ENCODE data around the gene ZDHHC8.

The ZDHHC8 gene

DNA sequence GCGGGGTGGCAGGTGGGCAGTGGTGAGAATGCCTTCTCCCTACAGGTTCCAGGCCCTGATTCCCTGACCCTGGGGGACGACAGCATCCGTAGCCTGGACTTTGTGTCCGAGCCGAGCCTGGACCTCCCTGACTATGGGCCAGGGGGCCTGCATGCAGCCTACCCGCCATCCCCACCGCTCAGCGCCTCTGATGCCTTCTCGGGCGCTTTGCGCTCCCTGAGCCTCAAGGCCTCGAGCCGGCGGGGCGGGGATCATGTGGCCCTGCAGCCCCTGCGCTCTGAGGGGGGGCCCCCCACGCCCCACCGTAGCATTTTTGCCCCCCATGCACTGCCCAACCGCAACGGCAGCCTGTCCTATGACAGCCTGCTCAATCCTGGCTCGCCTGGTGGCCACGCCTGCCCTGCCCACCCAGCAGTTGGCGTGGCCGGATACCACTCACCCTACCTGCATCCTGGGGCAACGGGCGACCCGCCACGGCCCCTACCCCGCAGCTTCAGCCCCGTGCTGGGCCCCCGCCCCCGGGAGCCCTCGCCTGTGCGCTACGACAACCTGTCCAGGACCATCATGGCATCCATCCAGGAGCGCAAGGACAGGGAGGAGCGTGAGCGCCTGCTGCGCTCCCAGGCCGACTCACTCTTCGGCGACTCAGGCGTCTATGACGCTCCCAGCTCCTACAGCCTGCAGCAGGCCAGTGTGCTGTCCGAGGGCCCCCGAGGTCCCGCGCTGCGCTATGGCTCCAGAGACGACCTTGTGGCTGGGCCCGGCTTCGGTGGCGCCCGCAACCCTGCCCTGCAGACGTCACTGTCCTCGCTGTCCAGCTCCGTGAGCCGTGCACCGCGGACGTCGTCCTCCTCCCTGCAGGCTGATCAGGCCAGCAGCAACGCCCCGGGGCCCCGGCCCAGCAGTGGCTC, 11.4 kb downstream of the ZDHHC8 start:
- DNase-seq (ENCODE audit: low read depth in 2 of 3, low spot score in 2 of 3) = no peak

DNA sequence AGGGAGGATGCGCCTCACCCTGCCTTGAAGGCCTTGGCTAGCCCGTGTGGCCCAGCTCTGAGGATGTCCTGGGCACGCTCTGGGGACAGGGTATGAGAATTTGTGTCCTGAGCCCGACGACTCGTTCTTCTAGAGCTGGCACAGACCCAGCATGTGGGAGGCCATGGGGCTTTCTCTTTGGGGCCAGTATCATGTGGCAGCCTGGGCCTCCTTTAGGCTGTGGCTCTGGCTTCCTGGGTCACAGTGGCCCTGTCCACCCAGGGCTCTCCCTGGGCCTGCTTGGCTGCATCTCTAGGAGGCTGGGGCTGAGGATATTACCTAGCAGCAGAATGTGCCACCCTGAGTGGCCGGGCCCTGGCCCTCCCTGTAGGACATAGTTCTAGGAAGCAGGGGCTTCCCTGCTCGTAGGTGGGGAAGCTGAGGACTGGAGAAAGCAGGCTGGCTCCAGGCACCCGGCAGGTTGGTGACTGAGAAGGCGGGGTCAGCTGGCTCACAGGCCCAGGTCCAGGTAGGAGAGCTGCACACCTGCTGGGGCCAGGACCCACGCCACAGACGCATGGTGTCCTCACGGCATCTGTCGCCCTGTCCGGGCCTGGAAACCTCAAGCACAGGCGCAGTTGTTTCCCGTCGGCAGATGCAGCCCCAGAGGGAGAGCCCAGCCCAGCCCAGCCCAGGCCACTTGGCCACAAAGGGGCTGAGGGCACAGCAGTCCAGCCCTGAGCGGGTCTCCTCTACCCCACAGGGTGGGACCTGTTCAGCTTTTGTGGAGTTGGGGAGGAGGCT, 12.5 kb downstream of the ZDHHC8 start:
- no peak for DNase-seq (ENCODE audit: low read depth in 2 of 3, low spot score in 2 of 3)

DNA sequence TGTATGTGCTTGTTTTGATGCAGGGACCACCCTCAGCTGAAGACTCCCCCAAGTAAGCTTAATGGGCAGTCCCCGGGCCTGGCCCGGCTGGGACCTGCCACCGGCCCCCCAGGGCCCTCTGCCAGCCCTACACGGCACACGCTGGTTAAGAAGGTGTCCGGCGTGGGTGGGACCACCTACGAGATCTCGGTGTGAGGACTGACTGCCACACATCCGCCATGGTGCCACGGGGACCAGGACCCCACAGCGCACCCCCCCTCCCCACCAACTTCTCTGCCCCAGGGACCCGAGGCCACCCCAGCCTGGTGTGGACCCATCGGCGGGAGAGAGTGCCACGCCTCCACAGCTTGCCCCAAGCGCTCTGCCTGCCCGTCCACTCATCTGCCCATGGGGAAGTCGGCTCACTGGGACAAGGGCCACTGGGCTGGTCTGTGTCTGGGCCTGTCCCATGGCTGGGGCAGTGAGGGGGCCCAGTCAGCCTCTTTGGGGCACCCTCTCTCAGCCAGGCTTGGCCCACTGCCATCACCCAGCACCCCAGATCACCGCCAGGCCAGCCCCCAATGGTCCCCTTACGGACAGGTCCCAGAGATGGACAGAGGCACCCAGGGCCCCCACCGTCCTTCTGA, 13.7 kb downstream of the ZDHHC8 start:
- DNase-seq (ENCODE audit: low read depth in 2 of 3, low spot score in 2 of 3) = no peak

DNA sequence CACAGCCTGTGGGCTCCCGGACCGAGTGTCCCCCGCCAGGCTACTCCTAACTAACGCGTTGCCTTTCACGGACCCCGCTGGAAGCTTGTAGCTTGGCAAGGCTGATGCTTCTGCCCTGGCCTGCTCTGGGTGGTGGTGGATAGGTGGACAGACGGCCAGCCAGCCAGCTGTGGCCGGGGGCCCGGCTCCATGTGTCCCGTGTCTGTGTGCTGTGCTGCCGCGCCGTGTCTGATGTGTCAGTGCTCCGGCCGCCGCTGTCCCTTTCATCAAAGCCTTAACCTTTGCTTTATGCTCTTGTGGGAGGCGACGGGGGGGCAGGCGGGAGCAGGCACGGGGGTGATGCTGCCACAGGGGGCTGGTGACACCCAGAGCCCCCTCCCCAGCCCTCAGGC, 14.2 kb downstream of the ZDHHC8 start:
- DNase-seq (ENCODE audit: low read depth in 2 of 3, low spot score in 2 of 3) = no peak

DNA sequence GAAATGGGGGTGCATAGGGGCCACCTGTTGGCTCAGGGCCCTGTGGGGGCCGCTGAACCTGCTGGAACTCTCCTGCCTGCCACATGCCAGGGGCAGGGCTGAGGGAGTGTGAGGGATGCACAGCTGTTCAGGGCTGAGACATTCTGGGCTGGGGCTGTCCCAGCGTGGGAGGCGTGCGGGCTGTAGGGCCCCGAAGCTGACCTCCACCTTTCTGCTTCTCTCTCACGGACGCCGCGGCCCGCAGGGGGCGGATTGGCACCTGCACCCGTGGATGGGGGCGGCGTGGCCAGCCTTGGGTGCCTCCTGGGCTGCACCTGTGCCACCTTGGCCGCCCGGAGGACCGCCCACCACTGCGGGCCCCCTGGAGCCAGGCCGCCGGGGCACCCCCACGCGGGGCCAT, 15.2 kb downstream of the ZDHHC8 start:
- DNase-seq (ENCODE audit: low read depth in 2 of 3, low spot score in 2 of 3) = no peak

DNA sequence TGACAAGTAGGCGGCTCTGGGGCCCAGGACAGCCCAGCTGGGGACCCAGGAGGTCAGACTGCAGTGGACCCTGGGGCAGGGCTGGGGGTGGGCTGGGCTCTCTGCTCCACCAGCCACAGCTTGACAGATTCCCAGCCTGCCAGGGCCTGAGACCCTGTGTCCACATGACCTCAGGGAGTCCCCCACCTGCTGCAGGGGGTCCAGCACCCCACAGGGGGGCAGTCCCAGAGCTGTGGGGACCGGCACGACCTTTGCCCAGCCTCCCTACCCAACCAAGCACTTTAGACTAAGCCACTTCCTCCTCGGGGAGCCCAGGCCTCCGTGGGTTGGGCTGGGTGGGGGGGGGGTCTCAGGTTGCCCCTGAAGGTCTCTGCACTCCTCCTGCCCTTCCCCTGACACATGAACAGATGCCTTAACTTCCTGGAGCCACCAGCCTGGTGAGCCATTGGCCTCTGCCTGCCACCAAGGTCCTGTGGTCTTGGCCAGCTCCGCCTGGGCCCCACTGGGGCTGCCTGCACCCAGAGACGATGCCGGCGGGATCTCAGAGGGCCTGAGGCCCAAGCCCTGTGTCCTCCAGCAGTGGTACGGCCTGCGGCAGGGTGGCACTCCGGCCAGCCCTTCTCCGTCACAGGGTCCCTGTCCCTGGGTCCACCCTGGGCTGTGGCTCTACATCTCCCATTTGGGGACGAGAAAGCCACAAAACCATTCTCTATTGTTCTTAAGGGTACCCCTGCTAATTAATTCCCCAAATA, 15.8 kb downstream of the ZDHHC8 start:
- no peak for DNase-seq (ENCODE audit: low read depth in 2 of 3, low spot score in 2 of 3)

DNA sequence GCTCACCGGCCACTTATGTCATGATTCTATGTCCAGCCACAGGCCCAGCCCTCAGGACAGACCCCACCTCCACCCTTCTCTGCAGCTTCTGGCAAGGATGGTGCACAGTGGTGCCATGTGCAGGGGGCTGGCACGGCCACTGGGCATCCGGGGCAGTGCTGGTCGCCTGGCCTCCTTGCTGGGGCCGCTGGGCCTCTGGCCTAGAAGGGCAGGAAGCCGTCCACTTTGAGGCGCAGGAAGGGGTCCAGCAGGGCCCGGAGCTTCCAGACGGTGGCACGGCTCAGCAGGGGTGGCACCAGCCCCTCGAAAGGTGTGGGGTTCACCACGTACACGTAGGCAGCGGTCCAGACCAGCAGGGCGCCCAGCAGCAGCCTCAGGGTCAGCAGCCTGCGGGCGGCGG, 16.8 kb downstream of the ZDHHC8 start:
- DNase-seq (ENCODE audit: low read depth in 2 of 3, low spot score in 2 of 3) = no peak

DNA sequence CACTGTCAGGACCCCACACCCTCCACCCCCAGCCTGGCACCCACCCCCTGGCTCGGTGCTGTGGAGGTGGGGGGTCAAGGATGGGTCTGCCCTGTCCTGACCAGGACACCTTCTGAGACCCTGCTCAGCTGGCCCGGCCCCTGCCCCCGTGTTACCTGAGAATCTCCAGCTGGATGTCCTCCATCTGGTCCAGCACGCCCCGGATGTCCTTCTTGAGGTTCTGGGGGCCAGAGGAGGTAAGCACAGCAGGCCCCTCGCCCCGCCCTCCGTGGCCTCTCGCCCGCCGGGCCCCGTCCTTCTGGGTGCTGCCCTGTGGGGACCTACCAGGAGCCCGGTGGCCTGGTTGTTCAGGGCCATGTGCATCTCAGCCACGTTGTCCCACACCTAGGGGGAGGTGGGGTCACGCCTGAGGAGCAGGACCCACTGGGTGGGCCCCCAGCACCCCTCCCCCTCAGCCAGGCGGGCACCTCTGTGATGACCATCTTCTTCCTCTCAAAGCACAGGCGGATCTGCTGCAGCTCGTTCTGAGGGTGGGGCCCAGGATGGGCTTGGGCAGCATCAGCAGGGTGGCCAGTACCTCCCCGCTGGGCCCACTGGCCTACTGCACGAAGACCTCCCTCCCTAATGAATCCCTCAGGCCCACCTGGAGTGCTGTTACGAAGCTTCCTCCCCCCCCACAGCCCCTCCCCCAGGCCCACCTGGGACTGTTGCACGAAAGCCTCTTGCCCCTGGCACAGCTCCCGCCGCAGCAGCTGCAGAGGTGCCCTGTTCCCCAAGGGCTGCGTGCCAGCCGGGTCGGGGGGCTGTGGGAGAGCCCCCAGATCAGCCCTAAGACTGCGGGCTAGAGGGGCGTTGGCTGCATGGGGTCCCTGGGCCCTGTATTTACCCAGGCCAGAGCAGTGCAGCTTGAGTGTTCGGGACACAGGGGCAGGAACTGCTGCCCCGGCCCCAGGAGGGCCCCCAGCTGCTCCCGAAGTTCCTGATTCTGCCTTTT, 17.9 kb downstream of the ZDHHC8 start:
- no peak for DNase-seq (ENCODE audit: low read depth in 2 of 3, low spot score in 2 of 3)

DNA sequence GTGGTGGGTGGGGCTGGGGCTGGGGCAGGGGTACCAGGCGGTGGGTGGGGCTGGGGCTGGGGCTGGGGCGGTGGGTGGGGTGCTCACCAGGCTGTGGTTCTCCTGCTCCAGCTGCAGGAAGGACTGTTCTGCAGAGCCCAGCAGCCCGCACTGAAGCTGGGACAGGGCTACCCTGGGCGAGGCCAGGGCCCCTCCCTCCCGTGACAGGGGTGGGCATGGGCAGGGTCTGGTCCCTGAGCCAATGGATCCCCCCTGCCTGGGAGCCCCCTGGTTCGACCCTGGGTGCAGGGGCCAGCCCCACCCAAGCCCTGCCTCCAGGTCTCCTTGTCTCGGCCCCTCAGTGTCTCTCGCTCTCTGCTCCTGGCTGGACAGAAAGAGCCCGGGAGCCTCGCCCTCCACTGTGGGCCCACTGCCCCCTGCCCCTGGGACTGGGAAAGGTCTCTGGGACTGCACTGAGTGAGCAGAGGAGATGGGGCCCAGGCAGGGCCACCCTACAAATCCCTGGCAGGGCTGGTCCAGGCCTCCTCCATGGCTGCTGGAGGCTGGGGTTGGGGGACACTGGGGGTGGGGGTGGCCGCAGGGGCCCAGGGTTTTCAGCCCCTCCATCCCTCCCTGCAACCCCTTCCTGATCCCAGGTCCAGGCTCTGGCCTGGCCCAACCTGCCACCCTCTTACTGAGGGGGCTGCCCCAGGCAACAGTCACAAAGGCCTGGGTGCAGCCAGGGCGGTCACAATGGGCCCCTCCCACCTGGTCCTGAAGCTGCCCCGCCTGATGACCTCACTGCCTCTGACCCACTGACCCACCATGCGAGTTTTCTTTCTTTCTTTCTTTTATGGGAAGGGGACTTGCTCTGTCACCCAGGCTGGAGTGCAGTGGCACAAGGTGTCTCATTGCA, 19.0 kb downstream of the ZDHHC8 start, which contains the start of gene CCDC188:
Gene CCDC188 (minus strand): TSS at position 675 of the 895 bp plus-strand sequence. CDS start 69 bp downstream, at position 606.
- no peak for DNase-seq (ENCODE audit: low read depth in 2 of 3, low spot score in 2 of 3)

DNA sequence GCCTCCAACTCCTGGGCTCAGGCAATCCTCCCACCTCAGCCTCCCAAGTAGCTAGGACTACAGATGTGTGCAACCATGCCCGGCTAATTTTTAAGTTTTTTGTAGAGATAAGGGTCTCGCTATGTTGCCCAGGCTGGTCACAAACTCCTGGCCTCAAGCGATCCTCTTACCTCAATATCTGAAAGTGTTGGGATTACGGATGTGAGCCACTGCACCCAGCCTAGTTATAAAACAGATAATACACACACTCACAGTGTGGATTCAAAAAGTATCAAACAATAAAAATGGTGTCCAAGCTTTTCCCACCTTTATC, 19.6 kb downstream of the ZDHHC8 start:
- DNase-seq (ENCODE audit: low read depth in 2 of 3, low spot score in 2 of 3) = no peak

DNA sequence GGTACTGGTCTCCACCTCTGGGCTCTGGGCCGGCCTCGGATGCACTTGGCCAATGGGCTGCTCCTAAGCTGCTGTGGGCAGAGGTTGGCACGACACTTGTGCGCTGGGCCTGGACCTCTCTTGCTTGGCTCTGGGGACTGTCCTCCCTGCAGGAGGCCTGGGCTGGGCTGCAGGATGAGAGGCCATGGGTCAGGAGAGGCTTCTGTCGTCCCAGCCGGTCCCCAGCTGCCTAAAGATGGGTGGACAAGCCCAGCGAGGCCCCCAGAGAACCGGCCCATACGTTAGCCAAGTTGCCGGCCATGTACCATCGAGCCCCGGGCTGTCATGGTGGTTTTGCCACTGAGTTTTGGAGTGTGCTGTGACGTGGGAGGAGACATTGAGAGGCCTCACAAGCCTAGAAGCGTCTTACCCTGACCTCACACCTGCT, 20.9 kb downstream of the ZDHHC8 start:
- no peak for DNase-seq (ENCODE audit: low read depth in 2 of 3, low spot score in 2 of 3)

DNA sequence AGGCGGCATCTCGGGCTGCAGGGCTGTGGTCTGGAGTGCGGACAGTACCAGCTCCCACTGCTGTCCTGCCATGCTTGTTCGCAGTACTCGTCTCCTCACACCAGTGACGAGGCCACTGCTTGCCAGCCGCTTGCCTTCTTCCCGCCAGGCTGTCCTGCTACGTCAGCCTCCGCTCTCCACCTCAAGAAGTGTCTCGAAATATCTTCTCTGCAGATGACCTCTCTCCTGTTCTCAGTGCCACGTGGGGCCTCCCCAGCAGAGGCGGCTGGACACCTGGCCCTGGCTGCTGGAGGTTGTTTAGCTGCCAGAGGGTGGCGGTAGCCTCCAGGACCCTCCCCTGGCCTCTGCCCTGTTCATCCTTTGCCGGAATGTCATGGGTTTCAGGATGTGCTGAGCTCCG, 22.3 kb downstream of the ZDHHC8 start:
- no peak for DNase-seq (ENCODE audit: low read depth in 2 of 3, low spot score in 2 of 3)

DNA sequence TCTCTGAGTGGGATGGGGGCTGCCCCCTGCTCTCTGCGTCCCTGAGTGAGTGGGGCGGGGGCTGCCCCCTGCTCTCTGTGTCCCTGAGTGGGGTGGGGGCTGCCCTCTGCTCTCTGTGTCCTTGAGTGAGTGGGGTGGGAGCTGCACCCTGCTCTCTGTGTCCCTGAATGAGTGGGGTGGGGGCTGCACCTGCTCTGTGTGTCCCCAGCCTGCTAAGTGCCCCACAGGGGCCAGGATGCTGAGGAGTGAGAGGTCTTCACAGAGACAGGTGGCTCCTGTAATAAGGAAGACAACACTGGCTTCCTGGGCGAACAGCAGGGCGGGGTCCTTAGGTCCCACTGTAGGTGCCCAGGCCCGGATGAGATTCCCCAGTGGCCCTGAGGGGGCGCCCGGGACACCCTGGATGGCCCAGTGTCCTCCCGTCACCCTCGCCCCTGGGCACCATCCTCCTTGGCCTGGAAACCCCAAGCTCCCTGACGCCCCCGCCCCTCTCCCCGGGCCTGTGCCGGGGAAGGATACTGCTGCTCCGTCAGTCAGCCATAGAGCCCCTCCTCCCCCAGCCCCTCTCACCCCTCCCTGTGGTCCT, 23.1 kb downstream of the ZDHHC8 start:
- DNase-seq (ENCODE audit: low read depth in 2 of 3, low spot score in 2 of 3) = no peak

DNA sequence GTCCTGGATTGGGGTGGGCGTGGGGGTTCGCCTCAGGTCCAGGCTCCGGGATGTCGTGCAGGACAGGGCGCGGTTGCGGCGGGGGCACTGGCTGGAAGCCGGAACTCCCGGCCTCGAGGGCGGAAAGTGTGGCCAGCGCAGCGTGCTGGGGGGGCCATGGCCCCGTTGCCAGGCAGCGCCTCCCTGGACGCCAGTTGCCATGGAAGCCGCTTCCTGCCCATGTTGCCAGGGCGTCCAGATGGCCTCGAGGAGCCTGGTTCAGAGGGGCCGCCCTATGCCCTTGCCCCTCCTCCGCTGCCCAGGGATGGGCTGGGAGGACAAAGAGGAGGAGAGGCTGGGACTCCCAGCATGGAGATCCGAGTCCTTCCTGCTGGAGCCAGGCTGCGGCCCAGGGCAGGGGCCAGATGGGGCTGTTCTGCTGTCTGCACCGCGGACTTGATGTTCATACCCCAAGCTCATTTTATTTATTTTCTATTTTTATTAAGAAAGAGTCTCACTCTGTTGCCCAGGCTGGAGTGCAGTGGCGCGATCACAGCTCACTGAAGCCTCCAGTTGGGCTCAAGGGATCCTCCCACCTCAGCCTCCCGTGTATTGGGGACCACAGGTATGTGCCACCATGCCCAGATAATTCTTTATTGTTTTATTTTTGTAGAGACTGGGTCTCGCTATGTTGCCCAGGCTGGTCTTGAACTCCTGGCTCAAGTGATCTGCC, 23.9 kb downstream of the ZDHHC8 start:
- no peak for DNase-seq (ENCODE audit: low read depth in 2 of 3, low spot score in 2 of 3)

DNA sequence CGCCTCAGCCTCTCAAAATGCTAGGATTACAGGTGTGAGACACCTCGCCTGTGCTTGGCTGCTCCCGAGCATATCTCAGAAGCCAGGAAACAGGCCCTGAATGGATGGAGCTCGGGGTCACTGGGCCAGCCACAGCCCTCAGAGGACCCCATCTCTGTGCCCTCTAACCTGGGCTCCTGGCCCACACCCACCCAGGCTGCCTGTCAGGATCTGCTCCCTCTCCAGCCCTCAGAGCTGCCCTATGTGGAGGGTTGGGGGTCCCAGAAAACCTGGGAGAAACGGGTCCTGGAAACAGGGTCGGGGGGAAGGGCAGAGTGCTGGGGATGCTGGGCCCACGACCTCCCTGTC, 24.4 kb downstream of the ZDHHC8 start:
- DNase-seq (ENCODE audit: low read depth in 2 of 3, low spot score in 2 of 3) = no peak

DNA sequence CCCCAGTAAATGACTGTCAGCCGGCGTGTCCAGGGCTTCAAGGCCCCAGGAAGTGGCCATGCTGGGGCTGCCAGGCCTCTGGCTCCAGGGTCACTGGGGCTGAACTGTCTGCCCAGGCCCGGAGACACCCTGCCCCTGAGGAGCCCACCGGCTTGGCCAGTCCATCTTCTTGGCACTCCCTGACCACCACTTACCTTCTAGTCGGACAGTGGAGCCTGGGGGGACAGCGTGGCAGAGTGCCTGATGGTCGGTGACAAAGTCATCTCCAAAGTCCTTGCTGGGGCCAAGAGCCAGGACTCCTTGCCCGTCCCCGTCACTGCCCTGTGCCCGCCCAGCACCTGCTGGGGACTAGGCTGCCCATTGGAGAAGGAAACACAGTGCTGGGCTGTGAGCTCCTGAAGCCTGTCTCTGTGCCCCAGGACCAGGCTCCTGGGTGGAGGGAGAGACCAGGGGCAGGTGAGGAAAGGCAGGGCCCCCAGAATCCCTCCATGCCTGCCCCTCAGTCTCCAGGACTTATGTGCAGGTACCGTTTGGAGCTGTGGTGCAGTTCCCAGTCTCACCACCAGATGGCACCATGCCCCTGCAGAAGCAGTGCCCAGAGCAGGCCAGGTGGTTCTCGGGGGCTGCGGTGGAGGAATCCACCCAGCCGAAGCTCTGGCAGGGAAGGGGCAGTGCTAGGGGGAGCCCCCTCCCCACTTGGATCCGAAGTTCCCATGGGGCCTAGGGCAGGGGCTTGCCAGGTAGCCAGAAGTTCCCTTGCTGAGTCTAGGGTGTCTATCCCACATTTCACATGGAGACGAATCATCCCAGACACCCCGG, 25.2 kb downstream of the ZDHHC8 start:
- peak; percentile 61 to 99 (median 98) for DNase-seq (ENCODE audit: low read depth in 2 of 3, low spot score in 2 of 3)
